Keratinocyte (primary cell): ENCODE data around the gene AFTPH. TPM values are rescaled to one million over a fixed set of nuclear protein-coding genes. Genes with fewer than 3 reads are reported as not detected.

ENCODE experiments used
- DNase-seq: peaks from one replicate; pipeline ENCODE4 v3.0.0-alpha.2; 2011; ENCODE audit warnings: low read depth, missing footprints, low spot score
- FAIRE-seq: peaks from 2 replicates; lab custom pipeline; 2011; peaks lifted over from hg19 to GRCh38; lab: Jason Lieb, UNC
- H2AFZ ChIP-seq: 2 replicates; pipeline ENCODE4 v1.6.0; 2012; ENCODE audit warnings: low read length, control low read depth, inconsistent platforms; ENCODE audit not compliant: control insufficient read depth
- H3K27ac ChIP-seq: 2 replicates; pipeline ENCODE4 v1.5.1; 2011; ENCODE audit warnings: low read length; ENCODE audit not compliant: control insufficient read depth, insufficient read depth
- H3K27me3 ChIP-seq: 3 replicates; pipeline ENCODE4 v1.6.0; 2011; ENCODE audit warnings: low read length; ENCODE audit not compliant: control insufficient read depth, insufficient read depth; ENCODE audit errors: extremely low read depth
- H3K36me3 ChIP-seq, 2 experiments: 2 replicates in 1 of 2; 3 replicates in 1 of 2; pipeline ENCODE4 v1.5.1; 2011; ENCODE audit warnings: low read length in 2 of 2, mild to moderate bottlenecking in 1 of 2; ENCODE audit not compliant: control insufficient read depth in 2 of 2, insufficient read depth in 2 of 2; ENCODE audit errors: extremely low read depth in 1 of 2
- H3K4me1 ChIP-seq: 3 replicates; pipeline ENCODE4 v1.5.1; 2011; ENCODE audit warnings: low read length; ENCODE audit not compliant: control insufficient read depth, insufficient read depth; ENCODE audit errors: extremely low read depth
- H3K4me2 ChIP-seq: 3 replicates; pipeline ENCODE4 v1.6.0; 2011; ENCODE audit warnings: low read depth, low read length; ENCODE audit not compliant: control insufficient read depth, insufficient read depth; ENCODE audit errors: extremely low read depth
- H3K4me3 ChIP-seq, 3 experiments: fragments of 200-600 bp in 1 of 3; sonication (generic) in 1 of 3; 2 replicates in 2 of 3; 3 replicates in 1 of 3; pipeline ENCODE4 v1.5.1; 2011 to 2016; ENCODE audit warnings: low read length in 3 of 3, mild to moderate bottlenecking in 3 of 3, control low read depth in 2 of 3, inconsistent platforms in 1 of 3, low read depth in 1 of 3, mixed read lengths in 1 of 3, mixed run types in 1 of 3, moderate library complexity in 1 of 3; ENCODE audit not compliant: control insufficient read depth in 2 of 3, insufficient read depth in 2 of 3; ENCODE audit errors: extremely low read depth in 1 of 3
- H3K79me2 ChIP-seq: 2 replicates; pipeline ENCODE4 v1.6.0; 2012; ENCODE audit warnings: low read length; ENCODE audit not compliant: control insufficient read depth, insufficient read depth
- H3K9ac ChIP-seq: 3 replicates; pipeline ENCODE4 v1.6.0; 2011; ENCODE audit warnings: low read length; ENCODE audit not compliant: control insufficient read depth, insufficient read depth; ENCODE audit errors: extremely low read depth
- H3K9me1 ChIP-seq: 3 replicates; pipeline ENCODE4 v1.6.0; 2011; ENCODE audit warnings: low read length; ENCODE audit not compliant: control insufficient read depth, insufficient read depth; ENCODE audit errors: extremely low read depth
- H3K9me3 ChIP-seq: 2 replicates; pipeline ENCODE4 v1.5.1; 2012; ENCODE audit warnings: low read depth, low read length; ENCODE audit not compliant: control insufficient read depth
- H4K20me1 ChIP-seq: 3 replicates; pipeline ENCODE4 v1.6.0; 2011; ENCODE audit warnings: low read length; ENCODE audit not compliant: control insufficient read depth, insufficient read depth; ENCODE audit errors: extremely low read depth
- EZH2 ChIP-seq: IDR thresholded peaks from one replicate; pipeline ENCODE4 v1.6.1; 2012; ENCODE audit warnings: inconsistent platforms, mild to moderate bottlenecking, low read length, moderate library complexity
- dilution Hi-C: fragments of 300-500 bp; cut with MboI; formaldehyde crosslinking; loops from one replicate; pipeline ENCODE4 v1.7.0; 2020; ENCODE audit warnings: low sequenced_read_pairs; ENCODE audit not compliant: extremely low pct_ligation_motif_present
- polyA plus RNA-seq, 5 experiments: library from polyadenylated mRNA; depleted of rRNA in 3 of 5; stranded (reverse) in 3 of 5; stranded (forward) in 1 of 5; unstranded in 1 of 5; fragments of >200 nt; gene quantifications; 1 replicate in 1 of 5; 2 replicates in 3 of 5; 3 replicates in 1 of 5; pipeline versions ENCODE4 v1.2.1 to v1.2.3, GENCODE V29; 2011 to 2012; ENCODE audit warnings: missing spikeins in 2 of 5, low read depth in 1 of 5, low replicate concordance in 1 of 5
- TF ChIP-seq, protein P1 (sequence below), 3 experiments: IDR thresholded peaks in 1 of 3; conservative IDR thresholded peaks in 1 of 3; optimal IDR thresholded peaks in 1 of 3; 2 replicates in 2 of 3; 3 replicates in 1 of 3; pipeline versions ENCODE3 to v1.5.1; 2011; ENCODE audit warnings: low read length in 3 of 3, mild to moderate bottlenecking in 3 of 3, moderate library complexity in 2 of 3, control low read depth in 1 of 3, inconsistent platforms in 1 of 3; ENCODE audit not compliant: insufficient read depth in 2 of 3; ENCODE audit errors: extremely low read depth in 1 of 3

Gene AFTPH
- polyA plus RNA-seq, 1 donor (not counting 4 experiments of a cell fraction or from before 2014, with no cell fraction given) = 28.3 TPM

- FAIRE-seq = no peak
- dilution Hi-C loops = no loop called here
Observed at GRCh38 chr2:64558445-64559081, 34.4 kb downstream of the AFTPH start.

DNA sequence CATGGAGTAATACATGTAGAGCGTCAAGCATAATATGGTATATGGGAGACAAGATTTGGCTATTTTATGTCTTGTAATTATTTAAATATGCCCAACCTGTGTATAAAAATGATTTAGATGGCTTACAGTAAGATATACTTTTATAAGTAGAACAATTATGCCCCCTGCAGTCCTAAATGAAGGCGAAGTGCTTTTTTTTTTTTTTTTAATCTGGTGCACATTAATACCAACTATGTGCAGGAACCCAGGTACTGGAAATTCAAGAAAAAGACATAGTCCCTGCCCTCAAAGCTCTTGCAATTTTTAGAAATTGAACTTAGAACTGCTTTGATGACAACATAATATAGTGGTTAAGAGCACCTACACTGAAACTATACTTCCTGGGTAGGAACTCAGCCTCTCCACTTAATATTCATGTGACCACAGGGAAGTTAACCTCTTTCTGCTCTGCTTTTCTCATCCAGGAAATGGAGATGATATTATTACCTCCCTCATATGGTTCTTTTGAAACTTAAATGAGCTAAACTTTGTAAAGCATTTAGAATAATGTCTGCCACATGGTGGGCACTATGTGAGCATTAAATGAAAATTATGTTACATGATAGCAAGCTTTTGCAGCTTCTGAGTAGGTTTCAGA, 38.1 kb downstream of the AFTPH start:
- peaks cover 10% of the 10 kb centered on the region for H3K4me1 ChIP-seq
- no peak for DNase-seq
- H3K27ac ChIP-seq = no peak overlapping the region
- no peaks in the 10 kb centered on the region for H3K9me1 ChIP-seq
- H4K20me1 ChIP-seq = no peaks in the 10 kb centered on the region
- H3K79me2 ChIP-seq = peaks cover 15% of the 10 kb centered on the region
- no peak for FAIRE-seq
- H2AFZ ChIP-seq = no peak overlapping the region
- no peak overlapping the region for H3K4me3 ChIP-seq
- no peaks in the 10 kb centered on the region for H3K27me3 ChIP-seq
- no peak overlapping the region for H3K4me2 ChIP-seq
- TF ChIP-seq EZH2 = no peak
- TF ChIP-seq, protein P1, sequence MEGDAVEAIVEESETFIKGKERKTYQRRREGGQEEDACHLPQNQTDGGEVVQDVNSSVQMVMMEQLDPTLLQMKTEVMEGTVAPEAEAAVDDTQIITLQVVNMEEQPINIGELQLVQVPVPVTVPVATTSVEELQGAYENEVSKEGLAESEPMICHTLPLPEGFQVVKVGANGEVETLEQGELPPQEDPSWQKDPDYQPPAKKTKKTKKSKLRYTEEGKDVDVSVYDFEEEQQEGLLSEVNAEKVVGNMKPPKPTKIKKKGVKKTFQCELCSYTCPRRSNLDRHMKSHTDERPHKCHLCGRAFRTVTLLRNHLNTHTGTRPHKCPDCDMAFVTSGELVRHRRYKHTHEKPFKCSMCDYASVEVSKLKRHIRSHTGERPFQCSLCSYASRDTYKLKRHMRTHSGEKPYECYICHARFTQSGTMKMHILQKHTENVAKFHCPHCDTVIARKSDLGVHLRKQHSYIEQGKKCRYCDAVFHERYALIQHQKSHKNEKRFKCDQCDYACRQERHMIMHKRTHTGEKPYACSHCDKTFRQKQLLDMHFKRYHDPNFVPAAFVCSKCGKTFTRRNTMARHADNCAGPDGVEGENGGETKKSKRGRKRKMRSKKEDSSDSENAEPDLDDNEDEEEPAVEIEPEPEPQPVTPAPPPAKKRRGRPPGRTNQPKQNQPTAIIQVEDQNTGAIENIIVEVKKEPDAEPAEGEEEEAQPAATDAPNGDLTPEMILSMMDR (optimal IDR thresholded peaks at IDR 0.05 in 1 of 3, IDR thresholded peaks at IDR 0.05 in 1 of 3, conservative IDR thresholded peaks at IDR 0.05 in 1 of 3; ENCODE audit: extremely low read depth in 1 of 3, insufficient read depth in 2 of 3, low read length in 3 of 3) = peak in 1 of 3 experiments; percentile 27
- dilution Hi-C loops = no loop called here
- peaks cover 0 to 1% of the 10 kb centered on the region in 2 experiments for H3K36me3 ChIP-seq
- no peaks in the 10 kb centered on the region for H3K9me3 ChIP-seq
- no peak overlapping the region for H3K9ac ChIP-seq

More at GRCh38 chr2:64558445-64559081, 34.4 kb downstream of the AFTPH start:
- Histone ChIP-seq H3K27me3 (no peaks in the 10 kb centered on the region), H3K9ac (no peak overlapping the region), H3K79me2 (peaks cover 13% of the 10 kb centered on the region), H3K36me3 (peaks cover 0 to 1% of the 10 kb centered on the region in 2 experiments), H4K20me1 (no peaks in the 10 kb centered on the region), H3K9me1 (no peaks in the 10 kb centered on the region), H2AFZ (no peak overlapping the region), H3K27ac (no peak overlapping the region), H3K4me2 (no peak overlapping the region), H3K9me3 (no peaks in the 10 kb centered on the region), H3K4me1 (no peaks in the 10 kb centered on the region), H3K4me3 (no peak overlapping the region)
- no peak for TF ChIP-seq EZH2
- TF ChIP-seq, protein P1 (optimal IDR thresholded peaks at IDR 0.05 in 1 of 3, IDR thresholded peaks at IDR 0.05 in 1 of 3, conservative IDR thresholded peaks at IDR 0.05 in 1 of 3; ENCODE audit: extremely low read depth in 1 of 3, insufficient read depth in 2 of 3, low read length in 3 of 3) = no peak
- DNase-seq = no peak
